ENCODE results near the gene CDS2.
"Not testable (repeated sequence)": the region's sequence is repeated elsewhere in the genome, so short reads cannot be mapped to it uniquely, and the experiment has no call there.

The CDS2 gene

DNA sequence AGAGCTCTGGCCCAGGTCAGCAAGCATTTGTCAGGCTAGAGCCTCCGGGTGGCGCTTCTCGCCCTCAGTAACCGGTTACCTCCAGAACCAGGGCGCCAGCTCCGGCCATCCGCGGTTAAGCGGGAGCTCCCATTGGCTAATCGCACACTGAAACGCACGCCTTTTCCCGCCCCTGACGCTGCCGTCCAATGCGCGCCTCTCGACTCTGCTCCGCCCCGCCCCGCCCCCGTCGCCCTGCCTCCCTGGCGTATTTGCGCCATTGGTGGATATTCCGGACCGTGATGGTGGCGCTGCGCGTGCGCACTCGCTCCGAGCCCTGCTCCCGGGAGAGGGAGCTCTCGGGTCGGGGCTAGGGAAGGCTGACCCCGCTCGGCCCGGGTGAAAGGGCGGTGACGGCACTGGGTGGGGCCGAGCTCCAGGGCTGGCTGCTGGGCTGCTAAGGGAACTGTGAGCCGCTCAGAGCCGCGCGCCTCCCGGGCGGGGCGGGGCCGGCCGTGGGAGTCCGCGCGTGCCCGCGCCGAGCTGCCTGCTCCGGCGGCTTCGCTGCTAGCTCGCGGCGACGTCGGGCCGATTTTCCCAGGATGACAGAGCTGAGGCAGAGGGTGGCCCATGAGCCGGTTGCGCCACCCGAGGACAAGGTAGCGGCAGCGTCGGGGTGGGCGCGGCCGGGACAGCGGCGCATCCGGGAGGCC, at the start of gene CDS2:
Gene CDS2, plus strand, starts transcription at position 497 of the 692 bp plus-strand sequence. Its CDS starts 85 bp downstream, at position 582.
- DNase-seq (ENCODE audit: low read depth in 2 of 2) = peak; percentile 100

DNA sequence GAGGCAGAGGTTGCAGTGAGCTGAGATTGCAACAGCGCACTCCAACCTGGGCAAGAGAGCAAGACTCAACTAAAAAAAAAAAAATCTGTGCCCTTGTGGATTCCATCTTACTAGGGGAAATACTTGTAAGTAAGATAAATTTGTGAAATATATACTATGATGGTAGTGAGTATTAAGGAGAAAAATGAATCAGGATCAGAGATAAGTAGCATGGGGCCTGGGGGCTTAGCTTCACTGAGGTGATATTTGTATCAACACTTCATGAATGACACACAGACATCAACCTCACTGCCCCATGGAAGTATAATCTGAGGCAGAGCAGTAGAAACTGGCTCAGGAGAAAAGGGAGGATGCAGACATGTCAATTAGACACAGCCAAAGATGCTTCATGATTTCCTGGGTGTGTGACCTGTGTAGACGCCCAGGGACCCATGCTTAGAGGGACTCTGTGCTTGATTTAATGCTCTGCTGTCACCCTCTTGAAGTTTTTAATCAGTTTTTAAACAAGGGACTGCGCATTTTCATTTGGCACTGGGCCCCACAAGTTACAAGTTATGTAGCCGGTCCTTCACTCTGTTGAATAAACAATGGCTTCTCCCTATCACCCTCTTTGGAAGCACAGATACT, 48.9 kb upstream of the CDS2 start:
- DNase-seq (ENCODE audit: low read depth in 2 of 2) = no peak

DNA sequence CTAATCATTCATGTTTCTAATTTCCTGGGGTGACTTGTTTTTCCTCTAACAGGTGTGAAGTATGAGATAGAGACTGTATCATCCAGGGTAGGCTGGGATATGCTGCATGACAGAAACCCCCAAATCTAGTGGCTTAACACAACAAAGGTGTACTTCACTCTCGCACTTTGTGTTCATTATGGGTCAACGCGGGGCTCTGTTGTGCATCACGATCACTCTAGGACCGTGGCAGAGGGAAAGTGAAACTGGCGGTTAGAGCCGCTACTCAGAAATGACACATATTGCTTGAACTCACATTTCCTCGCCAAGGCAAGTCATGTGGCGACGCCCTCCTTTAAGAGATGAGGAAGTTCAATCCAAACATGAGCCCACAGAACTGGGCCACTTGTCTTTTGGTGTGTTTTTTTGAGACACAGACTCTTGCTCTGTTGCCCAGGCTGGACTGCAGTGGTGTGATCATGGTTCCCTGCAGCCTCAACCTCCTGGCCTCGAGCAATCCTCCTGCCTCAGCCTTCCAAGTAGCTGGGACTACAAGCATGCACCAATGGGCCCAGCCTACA, 48.3 kb upstream of the CDS2 start:
- peak; percentile 44 to 49 for DNase-seq (ENCODE audit: low read depth in 2 of 2)

DNA sequence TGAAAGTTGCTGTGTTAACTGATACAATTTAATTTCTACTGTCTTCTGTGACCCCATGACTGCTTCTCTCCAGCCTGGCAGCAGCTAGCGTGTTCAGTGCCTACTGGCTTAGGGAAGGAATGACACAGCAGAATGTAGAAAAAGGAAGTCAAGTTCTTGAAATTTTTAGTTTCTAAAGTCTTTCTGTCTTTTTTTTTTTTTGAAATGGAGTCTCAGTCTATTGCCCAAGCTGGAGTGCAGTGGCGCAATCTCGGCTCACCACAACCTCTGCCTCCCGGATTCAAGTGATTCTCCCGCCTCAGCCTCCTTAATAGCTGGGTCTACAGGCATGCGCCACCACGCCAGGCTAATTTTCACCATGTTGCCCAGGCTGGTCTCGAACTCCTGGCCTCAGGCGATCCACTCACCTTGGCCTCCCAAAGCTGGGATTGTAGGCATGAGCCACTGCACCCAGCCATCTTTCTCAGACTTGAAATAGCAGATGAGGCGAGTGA, 46.4 kb upstream of the CDS2 start:
- DNase-seq (ENCODE audit: low read depth in 2 of 2) = no peak

DNA sequence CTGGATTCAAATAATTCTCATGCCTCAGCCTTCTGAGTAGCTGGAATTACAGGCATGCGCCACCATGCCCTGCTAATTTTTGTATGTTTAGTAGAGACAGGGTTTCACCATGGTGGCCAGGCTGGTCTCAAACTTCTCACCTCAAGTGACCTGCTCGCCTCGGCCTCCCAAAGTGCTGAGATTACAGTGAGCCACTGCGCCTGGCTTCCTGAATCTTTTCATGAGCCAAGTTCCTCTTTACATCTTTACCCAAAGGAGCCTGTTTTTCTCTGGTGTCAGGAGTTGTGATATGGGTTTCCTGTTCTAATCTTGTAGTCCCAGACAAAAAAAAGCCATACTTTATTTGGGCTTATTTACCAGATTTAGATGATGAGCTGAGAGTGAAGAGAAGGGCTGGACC, 41.4 kb upstream of the CDS2 start:
- no peak for DNase-seq (ENCODE audit: low read depth in 2 of 2)

DNA sequence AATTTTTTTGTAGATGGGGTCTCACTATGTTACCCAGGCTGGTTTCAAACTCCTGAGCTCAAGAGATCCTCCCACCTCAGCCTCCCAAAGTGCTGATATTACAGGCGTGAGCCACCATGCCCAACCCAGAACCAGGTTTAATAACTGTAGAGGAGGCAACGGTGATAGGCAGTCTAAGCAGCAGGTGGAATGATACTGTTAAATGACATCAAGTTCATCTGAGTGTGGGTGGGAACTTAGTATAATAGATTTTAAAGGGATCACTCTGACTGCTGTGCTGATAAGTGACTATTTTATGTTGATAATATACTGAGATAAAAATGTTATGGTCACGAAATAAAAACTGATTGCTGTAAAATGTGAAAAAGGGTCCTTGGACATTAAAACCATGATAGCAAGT, 38.1 kb upstream of the CDS2 start:
- DNase-seq (ENCODE audit: low read depth in 2 of 2) = no peak

DNA sequence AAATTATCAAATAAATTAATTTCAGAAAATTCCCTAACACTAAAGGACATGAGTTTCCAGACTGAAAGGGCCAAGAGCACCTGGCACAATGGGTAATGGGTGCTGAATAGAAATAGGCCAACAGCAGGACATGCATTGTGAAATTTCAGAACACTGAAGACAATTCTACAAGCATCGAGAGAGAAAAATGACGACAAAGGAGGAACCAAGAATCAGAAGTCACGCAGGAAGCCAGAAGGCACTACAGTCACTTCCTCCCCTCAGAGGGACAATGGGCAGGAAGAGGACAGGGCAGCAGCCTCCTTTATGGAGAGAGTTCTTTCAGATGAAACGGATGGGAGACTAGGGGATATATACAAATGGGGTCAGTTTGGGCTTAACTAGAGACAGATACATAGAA, 36.6 kb upstream of the CDS2 start:
- no peak for DNase-seq (ENCODE audit: low read depth in 2 of 2)

DNA sequence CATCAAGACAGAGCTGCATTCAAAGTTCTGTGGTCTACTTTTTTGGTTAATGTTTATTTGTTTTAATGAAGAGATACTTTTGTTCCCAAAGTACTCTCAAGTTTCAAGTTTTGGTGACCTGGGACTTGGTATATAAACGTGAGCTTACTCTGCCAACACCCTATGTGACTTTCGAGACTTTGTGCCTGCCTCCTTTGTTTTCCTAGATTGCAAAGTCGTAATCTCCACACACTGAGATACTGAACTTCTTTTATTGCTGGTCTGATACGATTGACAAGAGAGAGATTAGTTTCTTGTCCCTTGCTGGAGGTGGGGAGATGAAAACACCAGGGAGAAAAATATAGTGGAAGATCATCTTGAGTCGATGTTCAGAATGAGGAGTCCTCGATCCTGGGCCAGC, 34.9 kb upstream of the CDS2 start:
- DNase-seq (ENCODE audit: low read depth in 2 of 2) = no peak

DNA sequence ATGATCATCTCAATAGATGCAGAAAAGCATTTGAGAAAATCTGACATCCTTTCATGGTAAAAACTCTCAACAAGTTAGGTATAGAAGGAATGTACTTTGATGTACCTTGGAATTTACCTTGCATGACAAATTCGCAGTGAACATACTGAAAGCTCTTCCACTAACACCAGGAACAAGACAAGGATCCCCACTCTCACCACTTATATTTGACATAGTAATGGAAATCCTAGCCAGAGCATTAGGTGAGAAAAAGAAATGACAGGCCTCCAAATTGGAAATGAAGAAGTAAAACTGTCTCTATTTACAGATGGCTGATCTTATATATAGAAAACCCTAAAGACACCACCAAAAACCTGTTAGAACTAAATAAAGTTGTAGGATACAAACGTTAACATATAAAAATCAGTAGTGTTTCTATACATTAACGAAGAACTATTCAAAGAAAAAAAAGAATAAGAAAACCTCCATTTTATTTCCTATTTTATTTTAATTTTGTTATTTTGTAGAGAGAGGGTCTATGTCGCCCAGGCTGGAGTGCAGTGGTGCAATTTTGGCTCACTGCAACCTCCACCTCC, 34.0 kb upstream of the CDS2 start:
- DNase-seq (ENCODE audit: low read depth in 2 of 2) = no peak

DNA sequence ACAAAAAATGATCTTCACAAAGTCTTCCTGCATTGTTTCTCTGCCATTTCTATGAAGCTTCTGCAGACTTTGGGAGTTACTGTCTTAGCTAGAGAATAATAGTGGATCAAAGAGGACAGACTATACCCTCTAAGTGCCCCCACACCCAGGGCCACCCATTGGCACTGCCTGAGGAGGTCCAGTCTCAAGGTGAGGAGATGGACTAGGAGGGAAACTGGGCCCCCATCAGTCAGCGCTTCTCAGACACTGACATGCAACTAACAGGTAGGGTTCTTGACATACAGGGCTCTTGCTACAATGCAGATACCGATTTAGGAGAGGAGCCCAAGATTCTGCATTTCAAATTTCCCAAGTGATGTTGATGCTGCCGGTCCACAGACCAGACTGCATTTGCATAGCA, 31.4 kb upstream of the CDS2 start:
- no peak for DNase-seq (ENCODE audit: low read depth in 2 of 2)

DNA sequence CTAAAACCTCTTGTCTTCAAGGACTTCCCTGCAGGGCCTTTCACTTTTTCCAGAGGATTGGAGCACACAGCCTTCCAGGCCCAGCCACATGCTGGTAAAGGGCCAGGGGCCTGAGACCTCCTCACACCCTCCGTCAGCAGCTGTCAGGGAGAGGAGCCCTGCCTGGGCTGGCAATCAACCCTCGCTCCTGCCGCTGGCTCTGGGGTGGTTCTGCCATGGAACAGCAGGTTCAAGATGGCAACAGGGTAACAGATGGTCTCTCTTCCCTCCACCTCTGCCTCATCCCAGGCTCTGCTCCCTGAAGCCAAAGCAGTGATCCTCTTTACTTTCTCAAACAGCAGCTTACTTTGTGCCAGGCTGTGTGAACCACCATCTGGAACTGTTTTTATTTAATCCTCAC, 30.9 kb upstream of the CDS2 start:
- no peak for DNase-seq (ENCODE audit: low read depth in 2 of 2)

DNA sequence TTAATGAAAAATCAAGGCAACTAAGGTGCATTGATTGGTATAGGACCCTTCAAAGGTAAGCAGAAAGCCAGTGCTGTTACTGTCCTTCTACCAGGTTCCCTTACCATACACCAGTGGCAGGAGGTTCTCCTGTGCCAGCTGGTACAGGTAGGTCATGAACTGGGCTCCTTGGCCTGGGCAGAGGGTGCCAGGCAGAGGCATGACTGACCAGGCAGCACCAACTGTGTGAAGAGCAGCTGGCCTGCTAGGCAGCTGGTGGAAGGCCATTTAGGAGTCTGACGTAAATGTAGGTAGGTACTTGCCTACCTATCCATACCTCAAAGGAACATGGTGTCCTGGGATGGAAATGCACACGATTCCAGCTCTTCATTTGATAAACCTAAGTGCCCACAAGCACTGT, 30.3 kb upstream of the CDS2 start:
- no peak for DNase-seq (ENCODE audit: low read depth in 2 of 2)

DNA sequence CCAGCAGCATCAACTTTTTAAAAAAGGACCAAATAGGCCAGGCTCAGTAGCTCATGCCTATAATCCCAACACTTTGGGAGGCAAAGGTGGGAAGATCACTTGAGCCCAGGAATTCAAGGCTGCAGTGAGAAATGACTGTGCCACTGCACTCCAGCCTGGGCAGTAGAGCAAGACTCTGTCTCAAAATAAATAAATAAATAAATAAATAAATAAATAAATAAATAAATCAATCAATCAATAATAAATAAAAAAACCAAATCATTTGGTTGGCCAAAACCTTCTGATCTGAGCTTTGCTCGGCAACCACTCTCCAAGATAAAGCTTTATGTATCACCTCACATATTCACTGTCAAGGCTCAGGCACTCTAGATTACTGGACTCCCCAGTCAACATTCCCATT, 27.8 kb upstream of the CDS2 start:
- not testable (repeated sequence) for DNase-seq (ENCODE audit: low read depth in 2 of 2)

DNA sequence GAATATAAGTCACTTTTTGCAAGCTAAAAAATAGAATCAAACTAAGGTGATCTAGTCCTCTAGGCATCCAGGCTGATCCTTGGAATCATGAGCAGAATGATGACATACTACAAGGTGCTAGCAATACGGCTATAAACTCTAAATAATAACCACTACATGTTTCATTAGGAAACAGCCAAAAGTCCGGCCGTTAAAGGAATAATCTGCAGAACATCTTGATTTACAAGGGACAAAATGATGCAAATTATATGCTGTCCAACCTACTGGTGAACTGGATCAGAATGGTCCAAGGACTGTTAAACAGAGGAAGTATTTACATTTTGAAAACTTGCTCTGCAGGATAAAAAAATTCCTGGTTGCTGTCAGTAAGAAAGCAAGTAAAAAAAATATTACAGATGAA, 26.9 kb upstream of the CDS2 start:
- DNase-seq (ENCODE audit: low read depth in 2 of 2) = not testable (repeated sequence)

DNA sequence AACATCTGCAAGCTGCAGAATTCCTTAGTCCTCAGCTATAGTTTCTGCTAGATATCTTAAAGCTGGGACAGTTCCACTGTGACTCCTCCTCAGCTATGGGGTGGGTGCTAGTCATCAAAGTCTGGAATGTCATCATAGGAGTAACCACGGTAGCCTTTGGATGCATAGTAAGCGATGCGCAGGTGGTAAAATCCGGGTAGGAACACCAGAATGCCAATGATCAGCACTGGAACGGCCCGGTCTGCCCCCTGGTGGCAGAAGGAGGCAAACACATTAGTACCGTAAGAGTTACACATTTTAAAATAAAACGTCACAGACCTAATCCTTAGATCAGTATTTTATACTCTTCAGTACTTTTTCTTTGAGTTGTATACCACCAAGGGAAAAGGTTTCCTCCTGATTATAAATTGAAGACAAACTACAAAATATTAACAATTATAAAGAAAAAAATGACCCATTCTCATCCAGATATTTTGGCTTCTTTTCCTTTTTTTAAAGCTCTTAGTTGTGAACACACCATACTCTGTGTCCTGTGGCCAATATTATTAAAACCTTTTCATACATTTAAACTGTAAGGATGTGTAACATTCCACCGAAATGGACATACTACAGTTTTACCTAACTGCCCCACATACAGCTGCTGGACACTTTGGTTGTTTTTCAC, 26.0 kb upstream of the CDS2 start:
- peak; percentile 57 to 58 for DNase-seq (ENCODE audit: low read depth in 2 of 2)

DNA sequence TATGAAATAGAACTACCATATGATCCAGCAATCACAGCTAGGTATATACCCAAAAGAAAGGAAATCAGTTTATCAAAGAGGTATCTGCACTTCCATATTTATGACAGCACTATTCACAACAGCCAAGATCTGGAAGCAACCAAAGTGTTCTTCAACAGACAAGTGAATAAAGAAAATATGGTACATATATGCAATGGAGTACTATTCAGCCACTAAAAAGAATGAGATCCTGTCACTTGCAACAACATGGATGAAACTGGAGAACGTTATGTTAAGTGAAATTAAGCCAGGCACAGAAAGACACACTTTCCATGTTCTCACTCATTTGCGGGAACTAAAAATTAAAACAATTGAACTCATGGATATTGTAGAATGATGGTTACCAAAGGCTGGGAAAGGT, 22.3 kb upstream of the CDS2 start:
- no peak for DNase-seq (ENCODE audit: low read depth in 2 of 2)

DNA sequence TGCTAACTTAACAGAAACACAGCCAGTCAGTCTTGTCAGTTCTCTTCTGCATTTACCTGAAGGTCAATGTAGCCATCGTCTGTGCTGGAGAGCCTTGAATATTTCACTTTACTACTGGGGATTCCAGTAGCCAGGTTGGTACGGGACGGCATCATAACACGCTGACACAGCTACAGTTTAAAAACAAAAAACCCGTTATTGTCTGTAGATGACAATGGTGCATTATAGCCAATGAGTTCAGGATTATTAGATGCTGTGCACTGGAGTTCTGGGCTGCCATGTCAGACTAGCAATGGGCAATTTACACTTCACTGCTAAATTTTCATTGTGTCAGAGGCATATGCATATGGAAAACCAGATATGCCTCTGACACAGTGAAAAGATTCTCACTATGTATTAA, 17.5 kb upstream of the CDS2 start:
- DNase-seq (ENCODE audit: low read depth in 2 of 2) = no peak

DNA sequence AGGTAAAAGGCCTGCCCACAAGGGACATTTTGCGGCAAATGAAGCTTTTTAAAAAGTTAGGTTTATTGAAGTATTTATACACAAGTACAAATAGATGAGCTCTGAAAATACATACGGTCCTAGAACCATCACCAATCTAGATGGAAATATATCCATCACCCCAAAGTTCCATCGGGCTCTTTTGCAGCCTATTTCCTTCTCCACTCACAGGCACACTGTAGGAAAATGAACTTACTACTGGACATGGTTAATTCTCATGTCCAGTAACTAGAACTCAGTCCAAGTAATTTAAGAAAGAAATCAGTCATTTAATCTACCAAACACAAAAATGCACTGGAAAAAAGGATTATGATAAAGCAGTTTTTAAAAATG, 13.2 kb upstream of the CDS2 start:
- DNase-seq (ENCODE audit: low read depth in 2 of 2) = no peak

DNA sequence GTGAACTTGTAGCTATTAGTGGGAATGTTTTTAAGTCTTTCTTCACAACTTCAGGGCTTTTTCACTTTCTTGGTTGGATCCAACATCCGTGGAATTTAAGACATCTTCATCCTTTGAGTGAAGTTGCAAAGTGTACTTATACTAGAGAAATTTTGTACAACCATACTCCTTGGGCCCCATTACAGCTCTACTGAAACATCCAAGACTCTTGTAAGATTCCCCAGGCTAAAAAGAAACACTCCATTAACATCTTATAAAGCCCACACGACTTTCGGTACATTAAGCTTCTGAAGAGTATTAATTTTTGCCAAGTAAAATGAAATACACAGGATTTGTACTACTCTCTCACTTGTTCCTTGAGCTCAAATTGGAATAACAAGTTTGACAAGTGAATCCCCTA, 12.4 kb upstream of the CDS2 start:
- DNase-seq (ENCODE audit: low read depth in 2 of 2) = no peak

DNA sequence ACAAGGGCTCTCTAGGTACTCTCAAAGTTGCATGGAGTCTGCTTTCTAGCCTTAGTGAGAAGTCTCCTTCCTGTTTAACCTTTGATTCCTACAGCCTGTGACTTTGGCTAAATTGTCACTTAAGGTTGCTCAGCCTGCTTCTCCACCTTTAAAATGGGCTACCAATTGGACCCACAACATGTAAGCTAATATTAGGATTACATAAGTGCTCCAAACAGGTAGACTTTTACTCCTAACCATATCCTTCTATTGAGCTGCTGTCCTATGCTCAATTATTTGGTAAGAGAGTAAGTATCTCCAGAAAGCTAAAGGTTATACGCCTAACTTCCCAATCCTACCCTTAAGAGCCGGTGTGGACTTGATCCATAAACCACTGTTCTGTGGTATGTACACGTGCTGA, 9.9 kb upstream of the CDS2 start:
- DNase-seq (ENCODE audit: low read depth in 2 of 2) = no peak

DNA sequence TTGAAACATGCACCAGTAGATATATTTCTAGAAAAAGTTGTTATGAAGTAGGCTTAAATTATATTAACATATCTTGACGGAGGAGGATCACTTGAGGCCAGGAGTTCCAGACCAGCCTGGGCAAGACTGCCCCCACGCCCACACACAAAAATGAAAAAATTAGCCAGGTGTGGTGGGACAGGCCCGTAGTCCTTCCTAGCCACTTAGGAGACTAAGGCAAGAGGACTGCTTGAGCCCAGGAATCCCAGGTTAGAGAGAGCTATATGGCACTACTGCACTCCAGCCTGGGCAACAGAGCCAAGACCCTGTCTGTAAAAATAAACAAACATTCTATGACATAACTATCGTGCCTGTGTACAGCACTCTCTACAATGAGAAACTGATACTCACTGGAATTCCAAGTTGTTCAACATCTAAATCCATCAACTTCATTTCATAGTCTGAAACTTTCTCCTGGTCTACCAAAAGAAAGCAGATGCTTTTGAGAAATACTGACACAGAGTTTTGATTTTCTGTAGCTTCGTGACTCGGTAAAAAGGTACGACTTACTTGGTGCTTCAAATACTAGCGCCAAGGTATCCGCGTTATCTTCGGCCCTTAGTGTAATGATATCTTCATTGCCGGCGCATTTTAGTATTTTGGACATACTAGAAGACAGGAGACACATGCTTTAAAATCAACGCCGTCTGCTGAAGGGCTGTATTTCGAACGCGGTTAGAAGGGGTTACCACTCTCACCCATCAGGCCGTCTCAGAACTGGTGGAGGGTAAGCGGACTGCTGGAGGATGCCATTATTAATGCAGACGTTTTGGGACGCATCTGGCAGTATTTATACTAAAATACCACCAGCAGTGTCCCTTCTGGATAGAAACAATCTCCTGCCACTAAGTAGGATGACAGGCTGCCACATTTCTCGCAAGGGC, 8.3 kb upstream of the CDS2 start:
- no peak for DNase-seq (ENCODE audit: low read depth in 2 of 2)

DNA sequence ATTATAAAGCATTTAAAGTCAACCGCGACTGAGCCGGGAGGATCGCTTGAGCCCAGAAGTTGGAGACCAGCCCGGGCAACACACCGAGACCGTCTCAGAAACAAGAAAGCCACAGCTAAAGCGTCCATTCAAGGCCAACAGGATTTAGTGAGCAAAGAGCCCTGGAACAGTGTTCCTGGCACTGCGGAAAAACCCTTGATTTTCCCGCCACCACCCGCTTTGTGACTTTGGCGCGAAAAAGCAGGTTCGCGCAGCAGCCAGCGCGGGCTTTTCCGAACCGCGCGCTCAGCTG, 7.7 kb upstream of the CDS2 start:
- no peak for DNase-seq (ENCODE audit: low read depth in 2 of 2)

Measured in stimulated activated CD8-positive, alpha-beta memory T cell treated with anti-CD3 and anti-CD28 coated beads, Interleukin-2, amount 100 ng/mL, for 1 hour (primary cell).